Central memory CD8-positive, alpha-beta T cell (primary cell): Measurements from ENCODE around the gene SPATA3.

Source experiments
- ATAC-seq: fragments of 150-1000 bp; cut with Tn5 transposase; replicated peaks from 2 replicates; pipeline ENCODE4 v1.10.0; 2022; ENCODE audit warnings: mild to moderate bottlenecking, moderate FRiP score, moderate number of reproducible peaks; ENCODE audit not compliant: poor library complexity, severe bottlenecking; ENCODE audit errors: extremely low read depth
- DNase-seq, 2 donors: peaks; one replicate each; pipeline ENCODE4 v3.0.0; 2021; ENCODE audit warnings: low spot score in 2 of 2
- H3K27ac Mint-ChIP-seq: one replicate; pipeline ENCODE4 v1.8.0; 2022; ENCODE audit warnings: low read depth, mild to moderate bottlenecking, moderate library complexity, mixed read lengths
- H3K27me3 Mint-ChIP-seq: one replicate; pipeline ENCODE4 v1.8.0; 2022; ENCODE audit warnings: mixed read lengths
- H3K36me3 Mint-ChIP-seq: one replicate; pipeline ENCODE4 v1.8.0; 2022; ENCODE audit warnings: mild to moderate bottlenecking, moderate library complexity, mixed read lengths; ENCODE audit not compliant: insufficient read depth
- H3K4me1 Mint-ChIP-seq: one replicate; pipeline ENCODE4 v1.8.0; 2022; ENCODE audit warnings: mixed read lengths
- H3K4me3 Mint-ChIP-seq: one replicate; pipeline ENCODE4 v1.8.0; 2022; ENCODE audit warnings: mild to moderate bottlenecking, moderate library complexity, mixed read lengths
- H3K9me3 Mint-ChIP-seq: one replicate; pipeline ENCODE4 v1.8.0; 2022; ENCODE audit warnings: mixed read lengths

SPATA3 gene

GRCh38 chr2:231038483-231039293 is 42.8 kb downstream of the SPATA3 start:
- no peak overlapping the region for H3K27ac Mint-ChIP-seq
- no peaks in the 10 kb centered on the region for H3K36me3 Mint-ChIP-seq
- no peaks in the 10 kb centered on the region for H3K9me3 Mint-ChIP-seq
- no peak for ATAC-seq
- DNase-seq, result no peak
- H3K4me3 Mint-ChIP-seq, result peak overlapping the region; percentile 53
- no peaks in the 10 kb centered on the region for H3K4me1 Mint-ChIP-seq
- peaks cover 80% of the 10 kb centered on the region for H3K27me3 Mint-ChIP-seq

DNA sequence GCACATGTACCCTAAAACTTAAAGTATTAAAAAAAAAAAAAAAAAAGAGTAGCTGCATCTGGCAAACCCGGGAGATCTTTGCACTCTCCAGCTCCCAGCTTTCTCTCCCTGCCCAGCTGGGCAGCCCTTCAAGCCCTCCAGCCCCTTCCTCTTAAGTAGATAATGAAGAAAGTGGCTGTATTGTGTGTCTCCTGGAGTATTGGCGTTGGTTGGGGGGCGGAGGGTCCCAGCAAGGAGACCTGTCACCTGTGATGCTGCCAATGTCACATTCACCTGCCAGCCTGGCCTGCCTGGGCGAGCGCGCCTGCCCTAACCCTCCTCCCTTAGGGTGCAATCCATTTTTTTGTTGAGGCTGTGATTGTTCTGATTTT is 43.4 kb downstream of the SPATA3 start:
- H3K27ac Mint-ChIP-seq, result no peak overlapping the region
- ATAC-seq (no peak), DNase-seq (no peak)
- H3K4me3 Mint-ChIP-seq, result no peak overlapping the region
- peaks cover 74% of the 10 kb centered on the region for H3K27me3 Mint-ChIP-seq
- no peaks in the 10 kb centered on the region for H3K4me1 Mint-ChIP-seq
- H3K36me3 Mint-ChIP-seq, result no peaks in the 10 kb centered on the region
- no peaks in the 10 kb centered on the region for H3K9me3 Mint-ChIP-seq

DNA sequence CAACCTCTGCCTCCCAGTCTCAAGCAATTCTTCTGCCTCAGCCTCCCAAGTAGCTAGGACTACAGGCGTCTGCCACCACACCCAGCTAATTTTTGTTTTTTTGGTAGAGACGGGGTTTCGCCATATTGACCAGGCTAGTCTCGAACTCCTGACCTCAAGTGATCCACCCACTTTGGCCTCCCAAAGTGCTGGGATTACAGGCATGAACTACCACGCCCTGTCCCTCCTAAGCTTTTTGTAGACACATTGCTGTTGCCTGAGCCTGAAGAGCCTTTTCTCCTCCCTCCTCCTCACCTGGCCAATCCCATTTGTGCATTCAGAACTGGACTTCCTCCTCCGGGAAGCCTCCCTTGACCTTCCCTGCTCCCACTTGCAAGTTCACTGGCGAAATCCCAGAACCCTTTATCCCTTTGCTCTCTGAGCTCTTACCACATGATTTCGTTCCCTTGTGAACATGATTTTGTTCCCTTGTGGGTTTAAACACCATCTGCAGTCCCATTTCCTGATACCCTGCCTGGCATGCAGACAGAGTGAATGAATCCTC is 44.0 kb downstream of the SPATA3 start:
- no peaks in the 10 kb centered on the region for H3K4me1 Mint-ChIP-seq
- no peak overlapping the region for H3K27ac Mint-ChIP-seq
- no peak overlapping the region for H3K4me3 Mint-ChIP-seq
- no peaks in the 10 kb centered on the region for H3K9me3 Mint-ChIP-seq
- DNase-seq (no peak), ATAC-seq (no peak)
- H3K36me3 Mint-ChIP-seq, result no peaks in the 10 kb centered on the region
- H3K27me3 Mint-ChIP-seq, result peaks cover 68% of the 10 kb centered on the region

DNA sequence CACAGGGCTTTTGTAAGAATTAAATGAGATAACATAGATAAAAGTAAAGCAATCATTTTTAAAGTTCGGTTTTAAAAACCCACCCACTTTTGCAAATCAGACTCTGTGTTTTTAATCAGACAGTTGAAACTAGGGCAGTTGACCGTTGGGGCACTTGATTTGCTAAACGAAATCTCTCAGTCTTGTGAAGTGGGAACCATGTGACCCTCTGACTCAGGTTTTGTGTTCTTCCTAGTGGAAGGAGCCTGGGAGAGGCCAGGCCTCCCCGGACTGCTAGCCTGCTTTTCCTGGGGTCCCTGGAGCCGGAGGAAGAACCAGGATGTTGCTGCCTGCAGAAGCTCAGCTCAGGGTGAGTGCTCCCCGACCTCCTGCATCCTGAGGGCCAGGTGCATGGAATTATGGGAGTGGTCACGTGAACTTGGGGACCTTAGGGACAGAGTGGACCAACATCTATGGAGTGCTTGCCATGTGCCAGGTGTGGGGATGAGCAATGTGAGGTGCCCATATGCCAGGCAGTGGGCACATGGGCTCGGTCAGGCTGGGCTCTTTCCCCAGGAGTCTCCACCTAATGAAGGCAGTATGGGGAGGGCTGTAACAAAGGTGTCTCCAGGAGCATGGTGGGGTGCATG is 45.3 kb downstream of the SPATA3 start:
- Mint-ChIP-seq H3K36me3 (no peaks in the 10 kb centered on the region), H3K4me1 (no peaks in the 10 kb centered on the region), H3K9me3 (no peaks in the 10 kb centered on the region), H3K27ac (no peak overlapping the region), H3K27me3 (peaks cover 56% of the 10 kb centered on the region), H3K4me3 (no peak overlapping the region)
- ATAC-seq, result no peak
- DNase-seq, result no peak

DNA sequence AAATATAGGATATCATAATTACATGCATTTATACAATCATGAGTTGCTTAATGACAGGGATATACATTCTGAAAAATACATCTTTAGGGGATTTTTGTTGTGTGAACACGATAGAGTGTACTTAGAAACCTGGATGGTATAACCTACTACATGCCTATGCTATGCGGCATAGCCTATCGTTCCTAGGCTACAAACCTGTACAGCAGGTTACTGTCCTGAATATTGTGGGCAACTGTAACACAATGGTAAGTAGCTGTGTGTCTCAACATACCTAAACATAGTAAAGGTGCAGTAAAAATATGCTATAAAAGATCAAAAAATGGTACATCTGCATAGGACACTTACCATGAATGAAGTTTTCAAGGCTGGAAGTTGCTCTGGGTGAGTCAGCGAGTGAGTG is 47.9 kb downstream of the SPATA3 start:
- Mint-ChIP-seq H3K4me1 (no peaks in the 10 kb centered on the region), H3K4me3 (no peak overlapping the region), H3K27ac (no peak overlapping the region), H3K36me3 (no peaks in the 10 kb centered on the region), H3K27me3 (peaks cover 48% of the 10 kb centered on the region), H3K9me3 (no peaks in the 10 kb centered on the region)
- DNase-seq (no peak), ATAC-seq (no peak)

GRCh38 chr2:231046916-231047273 is 51.0 kb downstream of the SPATA3 start:
- Mint-ChIP-seq H3K36me3 (peaks cover 2% of the 10 kb centered on the region), H3K9me3 (no peaks in the 10 kb centered on the region), H3K27me3 (peaks cover 26% of the 10 kb centered on the region), H3K4me1 (no peaks in the 10 kb centered on the region), H3K4me3 (no peak overlapping the region), H3K27ac (no peak overlapping the region)
- DNase-seq (no peak), ATAC-seq (no peak)

DNA sequence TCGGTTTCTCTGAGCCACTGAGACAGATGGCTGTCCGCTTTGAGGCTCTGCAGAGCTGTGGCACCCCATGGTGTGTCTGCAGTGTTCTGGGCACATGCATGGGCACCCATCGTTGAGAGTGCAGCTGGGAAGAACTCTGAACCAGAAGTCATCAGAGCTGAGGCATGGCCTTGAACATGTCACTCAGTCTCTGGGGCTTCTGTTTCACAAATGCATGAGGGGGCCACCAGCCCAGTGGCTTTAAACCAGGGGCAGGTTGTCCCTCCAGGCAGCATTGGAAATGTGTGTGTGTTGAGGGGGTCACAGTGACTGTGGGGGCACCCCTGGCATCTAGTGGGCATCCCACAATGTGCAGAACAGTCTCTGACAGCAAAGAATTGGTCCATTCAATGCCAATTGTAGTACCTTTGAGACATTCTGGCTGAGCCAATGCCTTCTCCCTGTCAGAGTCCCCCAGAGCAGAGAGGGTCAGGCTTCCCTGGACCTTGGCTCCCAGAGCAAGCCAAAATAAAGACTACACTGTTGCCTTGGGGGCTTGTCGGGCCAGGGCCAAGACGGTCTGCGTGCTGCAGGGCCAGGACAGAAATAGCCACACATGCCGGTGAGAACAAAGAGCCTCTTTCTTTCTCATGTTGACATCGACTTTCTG is 51.5 kb downstream of the SPATA3 start:
- H3K9me3 Mint-ChIP-seq, result no peaks in the 10 kb centered on the region
- DNase-seq (no peak), ATAC-seq (no peak)
- peaks cover 3% of the 10 kb centered on the region for H3K4me1 Mint-ChIP-seq
- H3K27me3 Mint-ChIP-seq, result peaks cover 21% of the 10 kb centered on the region
- H3K36me3 Mint-ChIP-seq, result peaks cover 2% of the 10 kb centered on the region
- no peak overlapping the region for H3K27ac Mint-ChIP-seq
- no peak overlapping the region for H3K4me3 Mint-ChIP-seq

- H3K9me3 Mint-ChIP-seq, result no peaks in the 10 kb centered on the region
- no peak for DNase-seq
- no peak for ATAC-seq
- H3K27ac Mint-ChIP-seq, result no peak overlapping the region
- no peak overlapping the region for H3K4me3 Mint-ChIP-seq
- peaks cover 23% of the 10 kb centered on the region for H3K27me3 Mint-ChIP-seq
- H3K4me1 Mint-ChIP-seq, result peaks cover 11% of the 10 kb centered on the region
- peaks cover 3% of the 10 kb centered on the region for H3K36me3 Mint-ChIP-seq
These were observed 52.3 kb downstream of the SPATA3 start for GRCh38 chr2:231047923-231048915.

GRCh38 chr2:231049286-231050017 is 53.5 kb downstream of the SPATA3 start:
- Mint-ChIP-seq H3K4me1 (peaks cover 17% of the 10 kb centered on the region), H3K9me3 (no peaks in the 10 kb centered on the region), H3K27me3 (peaks cover 35% of the 10 kb centered on the region), H3K27ac (no peak overlapping the region), H3K4me3 (no peak overlapping the region), H3K36me3 (peaks cover 6% of the 10 kb centered on the region)
- ATAC-seq, result no peak
- DNase-seq, result no peak

GRCh38 chr2:231050018-231050901 is 54.3 kb downstream of the SPATA3 start:
- DNase-seq (no peak), ATAC-seq (peak; percentile 18)
- H3K27ac Mint-ChIP-seq, result no peak overlapping the region
- no peak overlapping the region for H3K4me3 Mint-ChIP-seq
- H3K27me3 Mint-ChIP-seq, result peaks cover 36% of the 10 kb centered on the region
- peaks cover 17% of the 10 kb centered on the region for H3K4me1 Mint-ChIP-seq
- peaks cover 6% of the 10 kb centered on the region for H3K36me3 Mint-ChIP-seq
- H3K9me3 Mint-ChIP-seq, result no peaks in the 10 kb centered on the region

DNA sequence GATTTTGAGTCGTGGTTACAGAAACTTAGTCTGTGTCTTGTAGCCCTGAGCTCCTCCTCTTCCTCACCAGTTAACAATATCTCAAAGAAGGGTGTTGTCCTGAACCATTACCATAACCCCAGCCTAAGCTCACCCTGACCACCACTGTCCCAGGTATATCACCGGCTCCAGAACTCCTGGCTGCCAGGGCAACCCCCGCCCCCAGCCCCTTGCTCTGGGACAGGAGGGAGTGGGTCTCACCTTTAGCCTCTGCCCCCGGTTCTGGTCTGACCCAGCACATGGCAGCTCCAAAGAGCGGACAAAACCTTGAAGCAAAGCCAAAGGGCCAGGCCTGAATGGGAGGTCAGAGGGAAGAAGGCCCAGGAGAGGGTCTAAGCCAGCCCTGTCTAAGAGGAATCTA is 55.2 kb downstream of the SPATA3 start:
- ATAC-seq (no peak), DNase-seq (no peak)

More for the DNA sequence above, 55.2 kb downstream of the SPATA3 start:
- no peaks in the 10 kb centered on the region for H3K9me3 Mint-ChIP-seq
- H3K4me1 Mint-ChIP-seq, result peaks cover 17% of the 10 kb centered on the region
- peaks cover 6% of the 10 kb centered on the region for H3K36me3 Mint-ChIP-seq
- H3K4me3 Mint-ChIP-seq, result no peak overlapping the region
- H3K27ac Mint-ChIP-seq, result no peak overlapping the region
- peaks cover 36% of the 10 kb centered on the region for H3K27me3 Mint-ChIP-seq
